ENCODE results near the gene USP34.

GRCh38 chr2:61423714-61424113, 47.2 kb downstream of the USP34 start:
- TF ChIP-seq CTCF (IDR thresholded peaks at IDR 0.05 in 2 of 3, conservative IDR thresholded peaks at IDR 0.05 in 1 of 3; ENCODE audit: borderline replicate concordance in 1 of 3, insufficient read depth in 1 of 3, low read depth in 2 of 3, low read length in 2 of 3) (no peak), MAX (IDR thresholded peaks at IDR 0.05) (no peak), EZH2 (IDR thresholded peaks at IDR 0.05) (no peak), EZH2phosphoT487 (IDR thresholded peaks at IDR 0.05; ENCODE audit: borderline replicate concordance) (no peak), JUND (IDR thresholded peaks at IDR 0.05) (no peak), POLR2AphosphoS5 (IDR thresholded peaks at IDR 0.05; ENCODE audit: low read depth, low read length) (no peak), ATF3 (IDR thresholded peaks at IDR 0.05) (no peak), EGR1 (IDR thresholded peaks at IDR 0.05; ENCODE audit: low read depth) (no peak), ZFX (IDR thresholded peaks at IDR 0.05) (no peak), RAD21 (IDR thresholded peaks at IDR 0.05; ENCODE audit: low read depth) (no peak), ELF1 (IDR thresholded peaks at IDR 0.05; ENCODE audit: borderline replicate concordance, low read depth) (no peak)

Data from HCT116 (cell line).